HCT116 (cell line): ENCODE data around the gene MICAL3. TPM values are rescaled to one million over a fixed set of nuclear protein-coding genes. Genes with fewer than 3 reads are reported as not detected.

Experiments used
- ATAC-seq: fragments of 200-7000 bp; cut with Tn5 transposase; 2 replicates; pipeline ENCODE4 v1.9.1; 2020; ENCODE audit warnings: mild to moderate bottlenecking, moderate library complexity
- BruUV-seq: library from RNA; stranded (reverse); fragments of 400-500 nt; replicated peaks from 2 replicates; lab custom pipeline; 2021; lab: Mats Ljungman, UMichigan
- CTCF ChIA-PET: fragments of 300-600 bp; sonication (Branson Sonifier 250); formaldehyde crosslinking; loops from one replicate; lab custom pipeline; 2021; ENCODE audit warnings: antibody characterized with exemption; lab: Charles Lee
- POLR2A ChIA-PET: fragments of 300-600, 350-600 bp; sonication (Branson Sonifier 250); formaldehyde crosslinking; loops from one replicate; lab custom pipeline; 2021; ENCODE audit warnings: antibody characterized with exemption; lab: Charles Lee
- RAD21 ChIA-PET, 2 experiments: fragments of 300-600 bp; sonication (Branson Sonifier 250); formaldehyde crosslinking; loops; one replicate each; lab custom pipeline; 2023; ENCODE audit warnings: low total read pairs in 2 of 2; ENCODE audit not compliant: uncharacterized antibody in 2 of 2, unreplicated experiment in 2 of 2, low non-redundant PET in 1 of 2; lab: Charles Lee
- DNase-seq: peaks from one replicate; pipeline ENCODE4 v3.0.0-alpha.2; 2010; ENCODE audit warnings: low read depth, low spot score
- H2AFZ ChIP-seq: fragments of 200-600 bp; shearing (Covaris generic), sonication (generic); 2 replicates; pipeline ENCODE4 v1.6.1; 2017; ENCODE audit warnings: low read depth, mixed run types, mixed read lengths, antibody characterized with exemption, low read length; ENCODE audit not compliant: poor library complexity, severe bottlenecking
- H3K27ac ChIP-seq: 2 replicates; pipeline ENCODE4 v1.5.1; 2012; ENCODE audit warnings: low read depth, low read length
- H3K27me3 ChIP-seq: fragments of 200-600 bp; sonication (generic); 2 replicates; pipeline ENCODE4 v1.6.1; 2016; ENCODE audit warnings: mixed run types, low read length, mixed read lengths; ENCODE audit not compliant: insufficient read depth
- H3K36me3 ChIP-seq, 2 experiments: fragments of 200-500 bp in 1 of 2; fragments of 200-600 bp in 1 of 2; sonication (Bioruptor generic) in 1 of 2; sonication (generic) in 1 of 2; 2 replicates each; pipeline versions ENCODE4 v1.5.1 to v1.6.1; 2014 to 2016; ENCODE audit warnings: low read length in 2 of 2, inconsistent platforms in 1 of 2, mixed read lengths in 1 of 2, mixed run types in 1 of 2; ENCODE audit not compliant: insufficient read depth in 2 of 2, control insufficient read depth in 1 of 2
- H3K4me1 ChIP-seq, 2 experiments: fragments of 200-600 bp in 1 of 2; sonication (generic) in 1 of 2; 2 replicates each; pipeline versions ENCODE4 v1.5.1 to v1.6.1; 2012 to 2017; ENCODE audit warnings: low read length in 2 of 2, inconsistent platforms in 1 of 2, mild to moderate bottlenecking in 1 of 2, mixed read lengths in 1 of 2, mixed run types in 1 of 2, moderate library complexity in 1 of 2; ENCODE audit not compliant: insufficient read depth in 2 of 2, control insufficient read depth in 1 of 2
- H3K4me2 ChIP-seq: fragments of 200-600 bp; sonication (generic); 2 replicates; pipeline ENCODE4 v1.6.1; 2017; ENCODE audit warnings: mixed run types, low read length, mixed read lengths
- H3K4me3 ChIP-seq, 2 experiments: fragments of 200-600 bp in 1 of 2; sonication (generic) in 1 of 2; replicated peaks in 1 of 2; 2 replicates each; pipeline ENCODE4 v1.5.1; 2011 to 2016; ENCODE audit warnings: low read length in 2 of 2, control low read depth in 1 of 2, low read depth in 1 of 2, mild to moderate bottlenecking in 1 of 2, mixed read lengths in 1 of 2, mixed run types in 1 of 2
- H3K79me2 ChIP-seq: fragments of 200-600 bp; sonication (generic); 2 replicates; pipeline ENCODE4 v1.6.1; 2017; ENCODE audit warnings: mild to moderate bottlenecking, mixed run types, low read length, moderate library complexity, mixed read lengths; ENCODE audit not compliant: insufficient read depth
- H3K9ac ChIP-seq: fragments of 200-600 bp; sonication (generic); 2 replicates; pipeline ENCODE4 v1.6.1; 2016; ENCODE audit warnings: low read length, mixed read lengths
- H3K9me2 ChIP-seq: fragments of 200-600 bp; sonication (generic), shearing (Covaris generic); 2 replicates; pipeline ENCODE4 v1.6.1; 2017; ENCODE audit warnings: mixed run types, mild to moderate bottlenecking, moderate library complexity; ENCODE audit not compliant: insufficient read depth
- H3K9me3 ChIP-seq, 2 experiments: fragments of 200-500 bp in 1 of 2; fragments of 200-600 bp in 1 of 2; sonication (Bioruptor generic) in 1 of 2; sonication (generic) in 1 of 2; 2 replicates each; pipeline ENCODE4 v1.6.1; 2014 to 2017; ENCODE audit warnings: low read length in 2 of 2, mixed read lengths in 2 of 2, inconsistent platforms in 1 of 2, low read depth in 1 of 2, mild to moderate bottlenecking in 1 of 2, mixed run types in 1 of 2, moderate library complexity in 1 of 2; ENCODE audit not compliant: control insufficient read depth in 1 of 2, insufficient read depth in 1 of 2
- H4K20me1 ChIP-seq: fragments of 200-600 bp; sonication (generic), shearing (Covaris generic); 2 replicates; pipeline ENCODE4 v1.6.1; 2017; ENCODE audit warnings: mixed run types, mild to moderate bottlenecking, moderate library complexity; ENCODE audit not compliant: insufficient read depth
- CBX3 ChIP-seq: IDR thresholded peaks from 2 replicates; pipeline ENCODE4 v1.6.1; 2012; ENCODE audit warnings: low read depth
- EGR1 ChIP-seq: IDR thresholded peaks from 2 replicates; pipeline ENCODE4 v1.6.1; 2012; ENCODE audit warnings: low read depth
- ELF1 ChIP-seq: IDR thresholded peaks from 2 replicates; pipeline ENCODE4 v1.6.1; 2012; ENCODE audit warnings: low read depth, borderline replicate concordance
- EZH2 ChIP-seq: fragments of 200-600 bp; sonication (generic); IDR thresholded peaks from 2 replicates; pipeline ENCODE4 v1.6.1; 2017; ENCODE audit warnings: antibody characterized with exemption, mixed run types
- EZH2phosphoT487 ChIP-seq: fragments of 200-600 bp; IDR thresholded peaks from 2 replicates; pipeline ENCODE4 v1.6.1; 2018; ENCODE audit warnings: antibody characterized with exemption, borderline replicate concordance
- FOSL1 ChIP-seq: IDR thresholded peaks from 2 replicates; pipeline ENCODE4 v1.6.1; 2012; ENCODE audit warnings: low read depth
- JUND ChIP-seq: IDR thresholded peaks from 2 replicates; pipeline ENCODE4 v1.6.1; 2012
- RAD21 ChIP-seq: IDR thresholded peaks from 2 replicates; pipeline ENCODE4 v1.6.1; 2012; ENCODE audit warnings: low read depth, mild to moderate bottlenecking
- SP1 ChIP-seq: IDR thresholded peaks from 2 replicates; pipeline ENCODE4 v1.6.1; 2012; ENCODE audit warnings: low read depth
- SRF ChIP-seq: IDR thresholded peaks from 2 replicates; pipeline ENCODE4 v1.6.1; 2012; ENCODE audit warnings: low read depth
- TCF7L2 ChIP-seq: IDR thresholded peaks from 2 replicates; pipeline ENCODE4 v1.7.0; 2011; ENCODE audit warnings: borderline replicate concordance, inconsistent platforms; ENCODE audit not compliant: insufficient read depth, insufficient read length; ENCODE audit errors: extremely low read depth
- YY1 ChIP-seq: IDR thresholded peaks from 2 replicates; pipeline ENCODE4 v1.6.1; 2011; ENCODE audit warnings: low read length, low read depth, moderate library complexity, mild to moderate bottlenecking; ENCODE audit not compliant: insufficient replicate concordance; ENCODE audit errors: extremely low read depth
- ZFX ChIP-seq: fragments of 450-650 bp; IDR thresholded peaks from 2 replicates; pipeline ENCODE4 v1.6.1; 2017
- intact Hi-C: fragments of 100-400 bp; cut with micrococcal nuclease; formaldehyde crosslinking; loops from 2 replicates; pipeline ENCODE4 v1.10.0; 2022
- total RNA-seq: library from RNA; stranded (reverse); gene quantifications from one replicate; pipeline ENCODE4 v1.2.1, GENCODE V29; 2021; ENCODE audit not compliant: unreplicated experiment
- TF ChIP-seq, protein P1 (sequence below): IDR thresholded peaks from 2 replicates; pipeline ENCODE4 v1.6.1; 2012
- TF ChIP-seq, protein P2 (sequence below): IDR thresholded peaks from 2 replicates; pipeline ENCODE4 v1.6.1; 2011; ENCODE audit warnings: mild to moderate bottlenecking, low read length, moderate library complexity; ENCODE audit not compliant: insufficient replicate concordance; ENCODE audit errors: extremely low read depth

MICAL3 gene
- total RNA-seq, 1 experiment from 2014 or later, result 30.8 TPM

DNA sequence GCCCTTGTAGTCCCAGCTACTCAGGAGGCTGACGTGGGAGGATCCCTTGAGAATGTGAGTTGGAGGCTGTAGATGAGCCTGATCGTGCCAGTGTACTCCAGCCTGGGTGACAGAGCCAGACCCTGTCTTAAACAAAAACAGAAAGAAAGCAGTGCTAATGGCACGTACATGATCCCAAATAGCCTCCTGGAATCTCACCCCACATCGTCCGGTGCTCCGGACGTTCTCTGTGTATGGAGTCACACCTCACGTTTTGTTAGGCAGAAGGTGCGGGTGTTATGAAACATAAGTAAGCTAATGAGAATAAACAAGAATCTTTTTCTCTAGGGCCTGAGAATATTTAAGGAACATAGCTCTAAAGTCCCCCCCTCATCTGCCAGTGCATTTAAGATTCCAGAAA is 23.7 kb upstream of the MICAL3 start (continued):
- no peak for TF ChIP-seq EZH2phosphoT487
- TF ChIP-seq EGR1, result no peak
- TF ChIP-seq, protein P1, sequence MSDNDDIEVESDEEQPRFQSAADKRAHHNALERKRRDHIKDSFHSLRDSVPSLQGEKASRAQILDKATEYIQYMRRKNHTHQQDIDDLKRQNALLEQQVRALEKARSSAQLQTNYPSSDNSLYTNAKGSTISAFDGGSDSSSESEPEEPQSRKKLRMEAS, result no peak
- TF ChIP-seq JUND, result no peak

DNA sequence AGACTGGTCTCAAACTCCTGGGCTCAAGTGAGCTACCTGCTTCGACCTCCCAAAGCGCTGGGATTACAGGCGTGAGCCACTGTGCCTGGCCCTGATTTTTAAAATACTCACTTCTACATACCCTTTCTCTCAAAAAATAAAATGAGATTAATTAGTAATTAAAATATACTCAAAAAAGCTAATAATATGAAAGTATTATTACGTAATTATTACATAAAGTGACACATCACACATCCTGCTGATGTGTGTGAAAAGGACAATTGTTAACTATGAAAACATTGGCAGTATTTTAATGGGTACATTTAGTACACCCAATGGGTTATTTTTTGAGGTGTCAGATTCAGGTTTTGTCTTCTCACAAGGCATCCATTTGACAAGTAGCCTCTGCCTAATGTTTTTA is 21.4 kb upstream of the MICAL3 start:
- POLR2A ChIA-PET, result interaction anchor here (1.2 kb wide), 1 partner anchor 12 kb away, joined by 3 read pairs; no protein-coding TSS in a partner anchor

DNA sequence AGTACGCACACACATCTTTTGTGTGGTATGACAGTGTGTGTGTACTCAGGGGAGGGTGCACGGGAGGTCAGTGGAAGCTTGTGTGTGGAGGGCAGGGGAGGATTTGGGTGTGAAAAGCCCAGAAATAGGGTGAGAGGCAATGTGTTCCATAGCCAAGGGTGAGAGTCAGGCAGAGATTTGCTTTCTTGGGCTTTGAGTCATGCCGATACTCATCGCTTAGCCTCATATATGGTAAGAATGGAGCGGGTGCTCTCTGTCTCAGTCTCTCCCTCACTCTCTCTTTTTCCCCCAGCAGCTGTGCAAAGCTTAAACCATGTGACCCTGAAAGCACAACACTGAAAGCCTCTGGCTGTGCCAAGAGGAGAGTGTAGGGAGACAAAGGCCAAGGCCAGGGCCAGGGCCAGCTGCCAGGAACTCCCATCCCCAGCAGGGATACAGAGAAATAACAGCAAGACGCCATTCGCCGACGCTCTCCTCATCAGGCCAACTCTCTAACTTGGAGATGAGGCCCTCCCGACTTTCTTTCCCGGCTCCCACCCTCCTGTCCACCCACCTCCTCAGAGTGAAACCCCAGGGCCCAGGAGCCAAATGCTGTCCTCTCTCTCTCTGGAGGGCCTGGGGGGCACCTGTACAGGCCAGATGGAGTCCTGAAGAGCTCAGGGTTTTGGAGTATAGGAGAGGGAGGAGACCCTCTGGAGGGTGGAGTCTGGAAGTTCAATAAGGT is 20.3 kb upstream of the MICAL3 start:
- RAD21 ChIA-PET, result no interaction called here
- H3K4me1 ChIP-seq, result no peaks in the 10 kb centered on the region
- POLR2A ChIA-PET, result no interaction called here
- CTCF ChIA-PET, result no interaction called here
- no peaks in the 10 kb centered on the region for H3K36me3 ChIP-seq
- H3K4me3 ChIP-seq, result no peak overlapping the region
- no peak for DNase-seq
- ATAC-seq, result no peak
- H3K79me2 ChIP-seq, result no peaks in the 10 kb centered on the region
- no peak overlapping the region for H2AFZ ChIP-seq
- no peaks in the 10 kb centered on the region for H3K9me2 ChIP-seq
- TF ChIP-seq, protein P2, sequence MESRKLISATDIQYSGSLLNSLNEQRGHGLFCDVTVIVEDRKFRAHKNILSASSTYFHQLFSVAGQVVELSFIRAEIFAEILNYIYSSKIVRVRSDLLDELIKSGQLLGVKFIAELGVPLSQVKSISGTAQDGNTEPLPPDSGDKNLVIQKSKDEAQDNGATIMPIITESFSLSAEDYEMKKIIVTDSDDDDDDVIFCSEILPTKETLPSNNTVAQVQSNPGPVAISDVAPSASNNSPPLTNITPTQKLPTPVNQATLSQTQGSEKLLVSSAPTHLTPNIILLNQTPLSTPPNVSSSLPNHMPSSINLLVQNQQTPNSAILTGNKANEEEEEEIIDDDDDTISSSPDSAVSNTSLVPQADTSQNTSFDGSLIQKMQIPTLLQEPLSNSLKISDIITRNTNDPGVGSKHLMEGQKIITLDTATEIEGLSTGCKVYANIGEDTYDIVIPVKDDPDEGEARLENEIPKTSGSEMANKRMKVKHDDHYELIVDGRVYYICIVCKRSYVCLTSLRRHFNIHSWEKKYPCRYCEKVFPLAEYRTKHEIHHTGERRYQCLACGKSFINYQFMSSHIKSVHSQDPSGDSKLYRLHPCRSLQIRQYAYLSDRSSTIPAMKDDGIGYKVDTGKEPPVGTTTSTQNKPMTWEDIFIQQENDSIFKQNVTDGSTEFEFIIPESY, result no peak
- TF ChIP-seq RAD21, result no peak
- no peak for TF ChIP-seq FOSL1
- no peak for TF ChIP-seq ELF1
- TF ChIP-seq EZH2, result no peak
- no peak for TF ChIP-seq ZFX
- no peak for TF ChIP-seq CBX3
- no peak for TF ChIP-seq TCF7L2
- TF ChIP-seq, protein P1, result no peak
- TF ChIP-seq SRF, result no peak
- TF ChIP-seq, all 23 proteins: peak for 0
- no peaks in the 10 kb centered on the region for H3K9me3 ChIP-seq
- H3K9ac ChIP-seq, result no peak overlapping the region
- no TSS peak for BruUV-seq
- no peaks in the 10 kb centered on the region for H4K20me1 ChIP-seq
- intact Hi-C loops, result no loop called here
- no peak overlapping the region for H3K4me2 ChIP-seq
- no peak overlapping the region for H3K27ac ChIP-seq
- H3K27me3 ChIP-seq, result no peaks in the 10 kb centered on the region

More for the DNA sequence above, 21.4 kb upstream of the MICAL3 start:
- BruUV-seq, result no TSS peak
- H4K20me1 ChIP-seq, result no peaks in the 10 kb centered on the region
- TF ChIP-seq EGR1 (no peak), CBX3 (no peak), RAD21 (no peak), ELF1 (no peak), SP1 (no peak), YY1 (no peak), EZH2 (no peak)
- no peak for DNase-seq
- ChIA-PET RAD21 (no interaction called here), CTCF (no interaction called here)
- H3K9ac ChIP-seq, result no peak overlapping the region
- H3K36me3 ChIP-seq, result no peaks in the 10 kb centered on the region
- H3K4me2 ChIP-seq, result no peak overlapping the region
- no peaks in the 10 kb centered on the region for H3K27me3 ChIP-seq
- no peaks in the 10 kb centered on the region for H3K4me1 ChIP-seq
- no peak for ATAC-seq
- H3K9me3 ChIP-seq, result no peaks in the 10 kb centered on the region
- H2AFZ ChIP-seq, result no peak overlapping the region
- no peaks in the 10 kb centered on the region for H3K79me2 ChIP-seq
- no peak overlapping the region for H3K4me3 ChIP-seq
- intact Hi-C loops, result no loop called here
- H3K27ac ChIP-seq, result no peak overlapping the region
- H3K9me2 ChIP-seq, result no peaks in the 10 kb centered on the region
